RWPE1 (cell line): Measurements from ENCODE around the gene GFY.

Source experiments
- CTCF ChIA-PET: fragments of 350-600 bp; sonication (Branson Sonifier 250); formaldehyde crosslinking; extraction: SDS; loops from one replicate; lab custom pipeline; 2021; lab: Yijun Ruan, JAX
- POLR2A ChIA-PET: fragments of 400-600 bp; formaldehyde crosslinking; extraction: SDS; loops from one replicate; lab custom pipeline; 2020; ENCODE audit warnings: antibody characterized with exemption; ENCODE audit not compliant: low non-redundant PET; lab: Yijun Ruan, JAX
- DNase-seq: peaks from one replicate; pipeline ENCODE4 v3.0.0; 2012; ENCODE audit warnings: low spot score
- H3K27ac ChIP-seq: fragments of 450-650 bp; 2 replicates; pipeline ENCODE4 v1.5.1; 2017
- TF ChIP-seq, protein P1 (sequence below): fragments of 450-650 bp; conservative IDR thresholded peaks from 2 replicates; pipeline ENCODE4 v1.5.1; 2017; ENCODE audit warnings: low read depth, mild to moderate bottlenecking

Gene GFY

GRCh38 chr19:49403404-49404187, 21.6 kb upstream of the GFY start:
- ChIA-PET POLR2A (no interaction called here), CTCF (interaction anchor here (0.7 kb wide), 1 partner anchor 12 kb away, joined by 3 read pairs; no protein-coding TSS in a partner anchor)
- peak overlapping the region; percentile 39 for H3K27ac ChIP-seq
- TF ChIP-seq, protein P1, sequence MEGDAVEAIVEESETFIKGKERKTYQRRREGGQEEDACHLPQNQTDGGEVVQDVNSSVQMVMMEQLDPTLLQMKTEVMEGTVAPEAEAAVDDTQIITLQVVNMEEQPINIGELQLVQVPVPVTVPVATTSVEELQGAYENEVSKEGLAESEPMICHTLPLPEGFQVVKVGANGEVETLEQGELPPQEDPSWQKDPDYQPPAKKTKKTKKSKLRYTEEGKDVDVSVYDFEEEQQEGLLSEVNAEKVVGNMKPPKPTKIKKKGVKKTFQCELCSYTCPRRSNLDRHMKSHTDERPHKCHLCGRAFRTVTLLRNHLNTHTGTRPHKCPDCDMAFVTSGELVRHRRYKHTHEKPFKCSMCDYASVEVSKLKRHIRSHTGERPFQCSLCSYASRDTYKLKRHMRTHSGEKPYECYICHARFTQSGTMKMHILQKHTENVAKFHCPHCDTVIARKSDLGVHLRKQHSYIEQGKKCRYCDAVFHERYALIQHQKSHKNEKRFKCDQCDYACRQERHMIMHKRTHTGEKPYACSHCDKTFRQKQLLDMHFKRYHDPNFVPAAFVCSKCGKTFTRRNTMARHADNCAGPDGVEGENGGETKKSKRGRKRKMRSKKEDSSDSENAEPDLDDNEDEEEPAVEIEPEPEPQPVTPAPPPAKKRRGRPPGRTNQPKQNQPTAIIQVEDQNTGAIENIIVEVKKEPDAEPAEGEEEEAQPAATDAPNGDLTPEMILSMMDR: no peak
- no peak for DNase-seq

GRCh38 chr19:49407079-49407478, 18.1 kb upstream of the GFY start:
- POLR2A ChIA-PET: interaction anchor here (0.6 kb wide), 2 partner anchors 22 to 45 kb away, joined by 4 read pairs; no protein-coding TSS in a partner anchor
- TF ChIP-seq, protein P1: no peak
- no peak overlapping the region for H3K27ac ChIP-seq
- CTCF ChIA-PET: interaction anchor here (0.7 kb wide), 1 partner anchor 19 kb away, joined by 3 read pairs; the partner anchor contains the start of gene KASH5
- DNase-seq: no peak

DNA sequence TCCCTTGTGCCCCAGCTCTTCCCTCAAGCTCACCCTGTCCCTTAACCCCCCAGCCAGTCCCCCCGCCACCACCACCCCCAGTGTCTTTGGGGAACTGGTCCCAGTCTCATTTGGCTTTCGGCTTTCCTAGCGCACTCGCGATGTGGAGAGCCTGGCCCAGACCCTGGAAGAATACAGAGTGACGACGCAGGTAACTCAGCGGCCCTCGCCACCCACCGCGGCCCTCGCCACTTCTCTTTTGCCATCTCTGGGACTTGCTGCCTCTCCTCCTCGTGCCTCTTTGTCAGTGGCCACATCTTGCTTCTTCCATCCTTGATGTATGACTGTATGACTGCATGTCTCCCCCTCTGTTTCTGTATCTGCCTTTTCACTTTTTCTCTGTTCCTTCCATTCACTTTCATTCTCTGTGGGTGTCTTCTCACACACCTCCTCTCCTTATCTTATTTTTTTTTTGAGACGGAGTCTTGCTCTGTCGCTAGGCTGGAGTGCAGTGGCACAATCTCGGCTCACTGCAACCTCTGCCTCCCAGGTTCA, 17.6 kb upstream of the GFY start:
- no peak overlapping the region for H3K27ac ChIP-seq
- ChIA-PET CTCF (no interaction called here), POLR2A (interaction anchor here (0.6 kb wide), 1 partner anchor 45 kb away, joined by 4 read pairs; no protein-coding TSS in a partner anchor)
- no peak for DNase-seq
- TF ChIP-seq, protein P1: no peak

GRCh38 chr19:49408816-49409440, 16.3 kb upstream of the GFY start:
- TF ChIP-seq, protein P1: no peak
- POLR2A ChIA-PET: no interaction called here
- CTCF ChIA-PET: no interaction called here
- no peak for DNase-seq
- no peak overlapping the region for H3K27ac ChIP-seq

DNA sequence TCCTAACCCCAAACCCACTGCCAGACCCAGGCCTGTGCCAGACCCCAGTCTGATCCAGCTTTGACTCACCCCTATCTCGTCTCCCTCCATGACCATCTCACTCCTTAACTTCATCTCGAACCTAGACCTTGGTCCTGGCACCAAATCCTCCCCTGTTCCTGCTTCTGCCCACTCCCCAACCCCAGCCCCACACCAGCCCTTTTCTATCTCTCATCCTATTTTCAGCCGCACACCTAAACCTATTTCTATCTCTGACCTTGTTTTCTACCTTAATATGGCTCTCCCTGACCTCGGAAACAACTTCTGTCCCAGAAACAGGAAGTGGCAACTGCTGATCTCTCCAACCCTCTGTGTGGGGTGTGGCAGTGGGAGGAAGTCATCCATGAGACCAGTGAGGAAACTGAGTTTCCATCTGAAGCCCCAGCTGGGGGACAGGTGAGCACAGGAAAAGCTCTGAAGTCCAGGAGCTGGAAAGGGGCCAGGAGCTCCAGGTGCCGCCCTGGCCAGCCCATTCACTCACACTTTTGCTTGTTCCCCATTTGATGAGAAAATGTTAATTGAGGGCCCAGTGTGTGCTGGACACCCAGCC, 15.7 kb upstream of the GFY start:
- ChIA-PET POLR2A (no interaction called here), CTCF (no interaction called here)
- no peak overlapping the region for H3K27ac ChIP-seq
- DNase-seq: no peak
- TF ChIP-seq, protein P1: no peak
